Panc1 (cell line): ENCODE results near the gene HSF5.

Experiments used
- CTCF ChIP-seq: fragments of 450-650 bp; IDR thresholded peaks from 2 replicates; pipeline ENCODE4 v1.5.1; 2017; ENCODE audit warnings: mild to moderate bottlenecking
- POLR2AphosphoS5 ChIP-seq: IDR thresholded peaks from 2 replicates; pipeline ENCODE4 v1.6.1; 2012; ENCODE audit warnings: mild to moderate bottlenecking, low read depth, low read length, moderate library complexity

DNA sequence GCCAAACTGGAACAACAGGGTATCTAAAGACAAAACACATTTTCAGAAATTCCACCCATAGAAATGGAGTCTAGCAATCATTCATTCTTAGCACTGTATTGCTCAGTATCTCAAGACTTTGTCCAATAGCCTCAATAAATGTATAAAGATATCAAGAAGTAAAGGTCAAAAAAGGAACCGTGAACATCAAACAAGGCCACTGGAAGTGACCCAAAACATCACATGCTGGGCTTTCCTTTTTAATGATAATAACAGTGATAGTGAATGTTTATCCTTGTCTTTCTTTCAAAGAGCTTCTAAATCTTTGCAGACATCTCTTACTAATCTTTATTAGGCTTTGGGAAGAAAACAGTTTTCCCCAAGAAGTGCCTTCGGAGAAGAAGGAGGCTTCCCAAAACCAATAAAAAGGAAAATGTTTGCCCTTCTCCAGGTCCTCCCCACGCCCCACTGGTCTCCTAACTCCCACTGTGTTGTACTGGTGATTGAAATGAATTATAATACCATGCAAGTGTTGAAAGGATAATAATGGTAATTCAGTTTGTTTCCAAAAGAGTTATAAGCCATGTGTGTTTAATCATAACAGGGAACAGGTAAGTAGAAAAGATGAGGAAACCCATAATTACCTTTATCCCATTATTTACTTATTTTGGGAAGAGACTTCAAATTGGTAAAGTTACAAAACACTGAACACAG lies 89.5 kb downstream of the HSF5 start:
- TF ChIP-seq CTCF (no peak), POLR2AphosphoS5 (no peak)
